GM21737 (cell line): ENCODE results near the gene PRKCD.

Source experiments
- ATAC-seq: cut with Tn5 transposase; IDR thresholded peaks from one replicate; pipeline ENCODE4 v1.9.1; 2021; ENCODE audit warnings: mild to moderate bottlenecking, moderate library complexity; ENCODE audit not compliant: unreplicated experiment

PRKCD gene

GRCh38 chr3:53229606-53230005, 68.6 kb downstream of the PRKCD start:
- ATAC-seq = no peak

GRCh38 chr3:53230041-53230621, 69.1 kb downstream of the PRKCD start:
- ATAC-seq = no peak

GRCh38 chr3:53230789-53231188, 69.8 kb downstream of the PRKCD start:
- no peak for ATAC-seq

DNA sequence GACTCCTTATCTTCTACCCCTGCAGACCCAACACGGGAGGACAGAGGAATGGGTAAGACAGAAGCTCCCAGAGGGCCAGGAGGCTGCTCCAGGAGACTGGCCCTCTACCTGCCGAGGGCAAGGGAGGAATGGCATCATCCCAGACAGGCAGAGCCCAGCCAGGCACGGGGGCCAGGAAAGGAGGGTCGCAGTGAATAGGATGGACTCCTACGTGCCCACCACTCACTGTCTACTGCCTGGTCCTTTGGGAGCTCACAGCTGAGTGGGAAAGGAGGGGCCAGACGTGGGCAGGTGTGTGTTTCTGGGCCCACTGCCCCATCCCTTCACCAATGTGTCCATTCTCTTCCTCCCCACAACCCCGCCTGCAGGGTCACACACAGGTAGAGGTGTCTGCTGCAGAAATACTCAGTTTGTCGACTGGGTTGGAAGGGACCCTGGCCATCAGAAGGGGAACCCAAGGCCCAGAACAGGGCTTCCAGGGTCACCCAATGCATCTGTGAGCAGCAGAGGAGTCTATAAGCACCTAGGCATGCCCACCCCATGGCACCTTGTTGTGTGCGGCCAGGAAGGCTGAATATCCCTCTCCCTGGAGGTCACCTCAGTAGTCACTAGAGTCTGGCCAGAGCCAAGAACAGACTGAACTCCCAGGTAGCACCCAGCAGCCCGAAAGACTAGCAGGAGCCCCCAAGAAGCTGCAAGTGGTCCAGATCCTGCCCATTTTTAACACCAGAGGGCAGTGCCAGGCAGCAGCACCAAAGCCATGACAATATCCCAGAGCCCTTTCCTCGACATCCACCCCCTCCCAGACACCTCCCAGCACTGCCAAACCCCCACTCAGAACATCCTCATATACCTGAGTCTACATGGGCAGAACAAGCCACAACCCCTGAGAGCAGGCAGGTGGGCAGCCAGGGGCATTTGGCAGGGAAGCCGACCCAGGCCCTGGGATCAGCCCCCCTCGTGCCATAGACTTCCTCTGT, 70.8 kb downstream of the PRKCD start:
- ATAC-seq = no peak

DNA sequence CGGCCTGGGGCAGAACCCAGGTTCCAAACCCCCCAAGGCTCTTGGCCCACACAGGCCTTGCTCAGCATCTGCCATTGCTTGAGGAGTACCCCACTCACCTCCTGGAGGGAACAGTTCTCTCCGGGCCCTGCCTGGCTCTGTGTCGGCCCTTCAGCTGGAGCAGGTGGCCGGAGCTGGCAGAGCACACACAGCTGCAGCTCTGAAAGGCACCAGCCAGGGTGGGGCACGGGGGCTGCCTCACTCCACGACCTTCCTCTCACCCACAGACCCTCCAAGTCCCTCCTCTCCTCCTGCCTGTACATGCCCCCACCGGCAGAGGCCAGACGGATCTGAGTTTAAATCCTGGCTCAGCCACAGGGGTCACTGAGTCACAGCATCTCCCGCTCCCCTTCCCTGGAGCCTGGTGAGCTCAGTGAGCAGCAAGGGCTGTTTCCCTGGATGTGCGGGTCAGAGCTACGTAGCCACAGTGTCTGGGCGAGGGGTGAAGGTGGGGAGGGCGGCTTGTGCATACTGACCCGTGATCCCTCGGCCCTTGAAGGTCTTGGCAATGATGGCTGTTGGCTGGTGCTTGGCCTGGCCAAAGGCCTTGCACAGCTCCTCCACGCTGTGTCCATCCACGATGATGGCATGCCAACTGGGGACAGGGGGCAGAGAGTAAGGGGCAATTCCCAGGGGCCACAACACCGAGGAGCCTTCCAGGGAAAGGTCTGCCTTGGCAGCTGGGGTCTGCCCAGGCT, 71.8 kb downstream of the PRKCD start:
- ATAC-seq = no peak

DNA sequence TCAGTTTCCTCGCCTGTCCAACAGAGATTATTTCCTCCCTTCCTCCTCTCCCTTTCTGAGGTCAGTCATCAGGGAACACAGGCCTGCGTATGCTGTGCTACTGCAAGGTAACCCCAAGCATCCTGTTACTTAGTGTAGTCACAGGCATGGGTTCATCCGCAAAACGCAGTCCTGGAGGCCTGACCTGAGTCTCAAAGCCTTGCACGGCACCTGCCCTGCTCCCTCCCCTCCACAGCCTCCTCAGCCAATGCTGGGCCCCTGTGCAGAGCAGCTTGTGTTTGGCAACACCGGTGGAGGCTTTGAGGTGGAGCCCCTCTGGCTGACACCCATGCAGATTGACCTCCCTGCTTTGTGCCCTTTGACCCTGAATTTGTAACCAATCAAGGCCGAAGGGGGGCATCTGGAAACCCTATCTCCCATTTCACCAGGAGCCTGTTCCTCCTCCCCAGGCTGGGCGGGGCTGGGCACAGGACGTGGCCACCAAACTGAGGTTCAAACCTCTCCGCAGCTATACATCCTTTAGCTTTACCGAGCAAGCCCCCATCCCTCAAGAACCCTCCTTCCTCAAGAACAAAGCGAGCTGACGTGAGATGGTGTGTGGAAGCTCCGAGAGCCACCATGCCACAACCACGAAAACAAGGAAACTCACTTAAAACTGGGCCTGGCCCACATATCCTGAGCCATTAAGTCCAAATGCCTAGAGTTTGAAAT, 73.3 kb downstream of the PRKCD start:
- no peak for ATAC-seq

DNA sequence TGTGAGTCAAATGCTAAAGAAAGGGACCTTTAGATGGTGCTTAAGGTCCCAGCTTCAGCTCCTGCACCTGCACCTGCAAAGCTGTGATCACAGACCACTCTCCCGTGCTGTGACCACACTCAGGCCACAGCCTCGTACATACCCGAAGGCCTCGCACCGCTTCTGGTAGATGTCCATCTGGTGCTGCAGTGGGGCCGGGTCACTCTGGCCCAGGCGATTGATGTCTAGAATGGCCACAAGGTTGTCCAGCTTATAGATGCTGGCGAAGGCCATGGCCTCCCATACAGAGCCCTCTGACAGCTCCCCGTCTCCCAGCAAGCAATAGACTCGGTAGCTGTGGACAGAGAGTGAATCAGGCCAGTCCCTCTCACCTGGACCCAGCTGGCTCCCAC, 73.8 kb downstream of the PRKCD start:
- ATAC-seq = no peak

DNA sequence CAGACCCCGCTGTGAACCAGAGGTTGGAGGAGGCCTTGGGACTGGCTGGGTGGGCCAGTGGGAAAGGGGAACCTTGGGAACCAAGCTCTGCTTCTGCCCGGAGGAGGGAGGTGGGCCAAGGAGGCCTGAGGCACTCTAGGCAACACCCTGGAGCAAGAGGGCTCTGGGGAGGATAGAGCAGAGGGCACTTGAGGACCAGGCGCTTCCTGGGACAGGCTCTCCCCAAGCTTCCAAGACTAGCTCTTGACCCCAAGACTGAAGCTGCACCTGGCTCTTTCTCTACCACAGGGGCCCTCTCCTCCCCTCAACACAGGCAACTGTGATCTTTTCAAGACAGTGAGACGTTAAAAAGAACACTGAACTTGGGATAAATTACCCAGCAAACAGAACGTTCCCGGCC, 74.5 kb downstream of the PRKCD start:
- no peak for ATAC-seq

DNA sequence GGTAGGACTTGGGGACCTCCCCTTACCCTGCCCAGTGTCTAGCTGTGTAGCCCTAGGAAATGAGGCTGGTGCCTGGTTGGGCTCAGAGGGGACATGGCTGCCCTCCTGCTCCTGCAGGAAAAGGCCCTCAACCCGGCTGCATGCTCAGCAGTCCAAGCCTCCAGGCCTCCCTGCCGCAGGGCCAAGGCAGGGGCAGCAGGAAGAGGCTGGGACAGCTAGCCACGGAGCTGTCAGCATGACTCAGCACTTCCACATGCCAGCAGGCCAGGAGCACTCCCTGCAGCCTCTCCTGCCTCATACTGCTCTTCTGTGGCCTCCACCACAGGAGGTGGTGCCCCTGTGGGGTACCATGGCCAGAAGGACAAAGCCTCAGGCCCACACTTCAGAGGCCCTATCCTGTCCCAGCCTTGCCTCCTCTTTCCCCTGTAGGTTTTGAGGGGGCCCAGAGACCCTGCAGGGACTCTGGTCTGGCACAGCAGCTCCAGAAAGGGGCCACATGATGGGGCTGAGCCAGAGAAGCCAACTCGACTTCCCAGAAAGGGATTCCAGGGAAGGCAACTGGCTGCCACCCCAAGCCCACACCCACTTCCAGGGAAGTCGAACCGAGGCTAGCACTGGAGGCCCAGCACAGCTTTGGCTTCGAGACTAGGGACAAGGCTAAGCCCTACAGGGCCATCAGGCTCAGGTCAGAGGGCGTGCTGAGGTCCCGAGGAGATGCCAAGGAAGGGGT, 75.3 kb downstream of the PRKCD start:
- ATAC-seq = no peak

DNA sequence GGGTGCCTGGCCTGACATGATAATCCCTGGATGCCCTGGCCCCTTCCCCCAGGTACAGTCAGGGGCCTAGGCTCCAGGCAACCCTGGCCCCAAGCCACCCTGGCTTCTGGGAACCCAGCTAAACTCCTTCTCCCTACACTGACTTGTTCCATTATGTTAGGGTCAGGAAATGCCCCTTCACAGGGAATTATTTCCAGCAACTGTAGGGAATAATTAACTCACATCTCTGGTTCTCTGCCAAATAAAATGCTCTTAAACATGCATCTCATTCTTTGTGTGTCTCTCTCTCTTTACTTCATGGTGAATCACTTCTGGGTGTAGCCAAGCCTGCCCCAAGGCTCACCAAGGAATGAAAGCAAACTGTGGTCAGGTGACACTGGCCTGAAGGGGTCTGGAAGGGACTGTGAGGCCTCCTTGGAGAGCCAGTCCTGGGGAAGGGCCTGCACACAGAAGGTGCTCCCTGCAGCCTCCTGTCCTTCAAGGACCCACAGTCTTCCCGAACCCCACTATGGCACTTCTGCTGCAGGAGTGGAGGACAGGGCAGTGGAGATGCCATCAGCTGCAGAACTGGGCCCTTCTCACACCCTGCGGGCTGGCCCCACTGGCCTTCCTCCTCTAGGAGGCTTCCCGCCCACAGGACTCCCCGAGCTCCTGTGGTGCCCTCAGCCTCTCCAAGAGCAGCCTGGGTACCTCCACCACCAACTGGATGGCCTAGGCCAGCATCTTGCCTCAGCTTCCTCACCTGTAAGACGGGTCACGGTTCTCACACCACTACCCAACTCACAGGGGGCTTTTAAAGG, 77.2 kb downstream of the PRKCD start:
- ATAC-seq = no peak

DNA sequence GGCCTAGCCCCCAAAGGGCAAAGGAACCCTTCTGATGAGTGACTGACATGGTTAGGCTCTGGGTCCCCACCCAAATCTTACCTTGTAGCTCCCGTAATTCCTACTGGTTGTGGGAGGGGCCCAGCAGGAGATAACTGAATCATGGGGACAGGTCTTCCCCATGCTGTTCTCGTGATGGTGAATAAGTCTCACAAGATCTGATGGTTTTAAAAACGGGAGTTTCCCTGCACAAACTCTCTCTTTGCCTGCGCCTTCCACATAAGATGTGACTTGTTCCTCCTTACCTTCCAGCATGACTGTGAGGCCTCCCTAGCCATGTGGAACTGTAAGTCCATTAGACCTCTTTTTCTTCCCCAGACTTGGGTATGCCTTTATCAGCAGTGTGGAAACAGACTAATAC, 77.9 kb downstream of the PRKCD start:
- no peak for ATAC-seq

- ATAC-seq = no peak
Measured at GRCh38 chr3:53239800-53240199, 78.8 kb downstream of the PRKCD start.

- ATAC-seq = no peak
Measured at GRCh38 chr3:53240989-53241972, 80.3 kb downstream of the PRKCD start.

- no peak for ATAC-seq
Measured at GRCh38 chr3:53242155-53242554, 81.1 kb downstream of the PRKCD start.
